K562 (cell line): ENCODE measurements around the gene TRIM34. TPM values are rescaled to one million over a fixed set of nuclear protein-coding genes. Genes with fewer than 3 reads are reported as not detected.

Experiments
- CBX8 ChIP-seq: fragments of 200-600 bp; sonication (generic); IDR thresholded peaks from 2 replicates; pipeline ENCODE4 v1.6.1; 2012; ENCODE audit warnings: borderline replicate concordance, mixed run types, low read depth, mild to moderate bottlenecking, moderate library complexity, mixed read lengths, low read length, control low read depth, inconsistent platforms; ENCODE audit not compliant: poor library complexity, severe bottlenecking; ENCODE audit errors: extremely low read depth
- CC2D1A ChIP-seq: fragments of 450-650 bp; IDR thresholded peaks from 2 replicates; pipeline ENCODE4 v1.6.1; 2017; ENCODE audit warnings: mild to moderate bottlenecking
- EHMT2 ChIP-seq: fragments of 450-650 bp; IDR thresholded peaks from 2 replicates; pipeline ENCODE4 v1.6.1; 2018; ENCODE audit warnings: antibody characterized with exemption
- KDM1A ChIP-seq, 2 experiments: fragments of 450-650 bp; IDR thresholded peaks; 2 replicates each; pipeline ENCODE4 v1.6.1; 2016; ENCODE audit warnings: mild to moderate bottlenecking in 2 of 2
- MTA1 ChIP-seq: fragments of 450-650 bp; IDR thresholded peaks from 2 replicates; pipeline ENCODE4 v1.6.1; 2017; ENCODE audit warnings: borderline replicate concordance
- NR4A1 ChIP-seq, 2 experiments: fragments of 250-450 bp in 1 of 2; fragments of 450-650 bp in 1 of 2; sonication (Bioruptor Pico) in 1 of 2; IDR thresholded peaks; 2 replicates each; pipeline versions ENCODE4 v1.4.0 to v1.6.1; 2016 to 2020; ENCODE audit warnings: mild to moderate bottlenecking in 2 of 2, missing compliant biosample characterization in 1 of 2, missing genetic modification characterization in 1 of 2, moderate library complexity in 1 of 2
- POLR2AphosphoS5 ChIP-seq: IDR thresholded peaks from 2 replicates; pipeline ENCODE4 v1.6.1; 2011; ENCODE audit warnings: mild to moderate bottlenecking, low read depth, low read length, moderate library complexity; ENCODE audit not compliant: control insufficient read depth, insufficient read depth
- SAFB ChIP-seq: fragments of 200-400 bp; formaldehyde crosslinking; IDR thresholded peaks from 2 replicates; pipeline ENCODE4 v1.6.1; 2017; ENCODE audit warnings: low read depth, low read length, borderline replicate concordance
- SNIP1 ChIP-seq: fragments of 450-650 bp; IDR thresholded peaks from 2 replicates; pipeline ENCODE4 v1.7.1; 2017; ENCODE audit warnings: low read depth, mild to moderate bottlenecking
- ZC3H11A ChIP-seq: IDR thresholded peaks from 2 replicates; pipeline ENCODE4 v1.6.1; 2012; ENCODE audit warnings: low read depth, low read length, improper control_type of control experiment
- ZNF311 ChIP-seq: fragments of 250-450 bp; sonication (Bioruptor Pico); IDR thresholded peaks from 2 replicates; pipeline ENCODE4 v1.4.0; 2020; ENCODE audit warnings: mild to moderate bottlenecking, moderate library complexity
- ZNF79 ChIP-seq: fragments of 250-450 bp; sonication (Bioruptor Pico); IDR thresholded peaks from 2 replicates; pipeline ENCODE4 v1.4.0; 2020; ENCODE audit warnings: low read depth, mild to moderate bottlenecking, moderate library complexity
- polyA plus RNA-seq, 8 experiments: library from polyadenylated mRNA; depleted of rRNA in 4 of 8; stranded (reverse) in 5 of 8; unstranded in 3 of 8; fragments of >200 nt; fragmentation: Nextera tagmentation in 2 of 8; fragmentation: Illumina TruSeq in 1 of 8; extraction: Ambion mirVana in 2 of 8; extraction: Trizol in 1 of 8; gene quantifications; 2 replicates each; pipeline versions ENCODE4 v1.2.1 to v1.2.3, GENCODE V29; 2011 to 2014; ENCODE audit warnings: inconsistent platforms in 1 of 8, missing spikeins in 1 of 8
- total RNA-seq, 7 experiments: library from RNA; depleted of rRNA in 6 of 7; stranded (reverse); fragments of >200 nt in 6 of 7; fragmentation: Illumina TruSeq in 2 of 7; extraction: Trizol in 2 of 7; gene quantifications; 2 replicates each; pipeline versions ENCODE4 v1.2.1 to v1.2.3, GENCODE V29; 2011 to 2021; ENCODE audit warnings: low replicate concordance in 1 of 7
- TF ChIP-seq, protein P1 (sequence below), 2 experiments: IDR thresholded peaks; 2 replicates each; pipeline ENCODE4 v1.6.1; 2012; ENCODE audit warnings: improper control_type of control experiment in 2 of 2, low read depth in 2 of 2, low read length in 2 of 2, borderline replicate concordance in 1 of 2
- TF ChIP-seq, protein P2 (sequence below): fragments of 450-650 bp; IDR thresholded peaks from 2 replicates; pipeline ENCODE4 v1.6.1; 2016; ENCODE audit warnings: mild to moderate bottlenecking, moderate library complexity

TRIM34 gene
- total and polyA plus RNA-seq, 9 of the 15 experiments (the other 6 are each of a cell fraction or from before 2014, with no cell fraction given), result 0.31 to 2.9 (median 1.3) TPM

DNA sequence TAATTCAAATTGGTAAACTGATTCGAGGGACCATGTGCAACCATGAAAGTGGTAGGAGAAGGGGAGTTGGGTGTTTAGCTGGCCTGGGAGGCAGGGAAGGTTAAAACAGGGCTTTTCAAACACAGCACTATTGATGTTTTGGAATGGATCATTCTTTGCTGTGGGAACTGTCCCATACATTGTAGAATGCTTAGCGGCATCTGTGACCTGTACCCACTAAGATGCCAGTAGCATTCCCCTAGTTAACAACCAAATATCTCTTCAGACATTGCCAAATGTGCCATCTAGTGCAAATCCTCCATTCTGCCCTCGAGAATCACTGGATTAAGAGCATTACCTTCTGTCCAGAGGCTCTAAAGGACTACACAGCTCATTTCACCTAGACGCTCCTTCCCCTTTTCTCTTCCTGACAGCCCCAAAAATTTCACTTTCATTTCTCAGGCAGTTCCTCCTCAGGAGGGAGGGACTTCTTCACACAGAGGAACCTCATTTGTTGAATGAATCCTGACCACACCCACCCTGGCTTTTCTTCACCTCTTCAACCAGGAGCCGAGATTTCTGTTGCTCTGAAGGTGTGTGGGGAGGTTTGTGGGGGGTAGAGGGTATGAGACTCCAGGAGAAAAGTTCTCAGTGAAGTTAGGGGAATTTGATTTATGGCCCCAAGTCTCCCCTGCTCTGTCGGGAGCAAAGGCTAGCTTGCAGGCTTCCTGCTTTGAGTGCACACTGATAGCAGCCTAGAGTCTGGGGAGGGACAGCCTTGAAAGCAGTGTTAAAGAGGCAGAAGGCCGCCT lies at the start of gene TRIM34 (continued):
- no peak for TF ChIP-seq NR4A1 (CRISPR knock-in tag; IDR thresholded peaks at IDR 0.05)
- no peak for TF ChIP-seq NR4A1 (tag; IDR thresholded peaks at IDR 0.05)
- TF ChIP-seq ZC3H11A, result no peak
- no peak for TF ChIP-seq SNIP1
- no peak for TF ChIP-seq ZNF79 (CRISPR knock-in tag)
- no peak for TF ChIP-seq KDM1A (IDR thresholded peaks at IDR 0.05)
- TF ChIP-seq, protein P1, sequence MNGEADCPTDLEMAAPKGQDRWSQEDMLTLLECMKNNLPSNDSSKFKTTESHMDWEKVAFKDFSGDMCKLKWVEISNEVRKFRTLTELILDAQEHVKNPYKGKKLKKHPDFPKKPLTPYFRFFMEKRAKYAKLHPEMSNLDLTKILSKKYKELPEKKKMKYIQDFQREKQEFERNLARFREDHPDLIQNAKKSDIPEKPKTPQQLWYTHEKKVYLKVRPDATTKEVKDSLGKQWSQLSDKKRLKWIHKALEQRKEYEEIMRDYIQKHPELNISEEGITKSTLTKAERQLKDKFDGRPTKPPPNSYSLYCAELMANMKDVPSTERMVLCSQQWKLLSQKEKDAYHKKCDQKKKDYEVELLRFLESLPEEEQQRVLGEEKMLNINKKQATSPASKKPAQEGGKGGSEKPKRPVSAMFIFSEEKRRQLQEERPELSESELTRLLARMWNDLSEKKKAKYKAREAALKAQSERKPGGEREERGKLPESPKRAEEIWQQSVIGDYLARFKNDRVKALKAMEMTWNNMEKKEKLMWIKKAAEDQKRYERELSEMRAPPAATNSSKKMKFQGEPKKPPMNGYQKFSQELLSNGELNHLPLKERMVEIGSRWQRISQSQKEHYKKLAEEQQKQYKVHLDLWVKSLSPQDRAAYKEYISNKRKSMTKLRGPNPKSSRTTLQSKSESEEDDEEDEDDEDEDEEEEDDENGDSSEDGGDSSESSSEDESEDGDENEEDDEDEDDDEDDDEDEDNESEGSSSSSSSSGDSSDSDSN (IDR thresholded peaks at IDR 0.05; ENCODE audit: borderline replicate concordance in 1 of 2, low read depth in 2 of 2, low read length in 2 of 2), result no peak
- no peak for TF ChIP-seq SAFB
- TF ChIP-seq CC2D1A, result no peak
- no peak for TF ChIP-seq ZNF311 (CRISPR knock-in tag)
- no peak for TF ChIP-seq CBX8
- TF ChIP-seq, protein P2, sequence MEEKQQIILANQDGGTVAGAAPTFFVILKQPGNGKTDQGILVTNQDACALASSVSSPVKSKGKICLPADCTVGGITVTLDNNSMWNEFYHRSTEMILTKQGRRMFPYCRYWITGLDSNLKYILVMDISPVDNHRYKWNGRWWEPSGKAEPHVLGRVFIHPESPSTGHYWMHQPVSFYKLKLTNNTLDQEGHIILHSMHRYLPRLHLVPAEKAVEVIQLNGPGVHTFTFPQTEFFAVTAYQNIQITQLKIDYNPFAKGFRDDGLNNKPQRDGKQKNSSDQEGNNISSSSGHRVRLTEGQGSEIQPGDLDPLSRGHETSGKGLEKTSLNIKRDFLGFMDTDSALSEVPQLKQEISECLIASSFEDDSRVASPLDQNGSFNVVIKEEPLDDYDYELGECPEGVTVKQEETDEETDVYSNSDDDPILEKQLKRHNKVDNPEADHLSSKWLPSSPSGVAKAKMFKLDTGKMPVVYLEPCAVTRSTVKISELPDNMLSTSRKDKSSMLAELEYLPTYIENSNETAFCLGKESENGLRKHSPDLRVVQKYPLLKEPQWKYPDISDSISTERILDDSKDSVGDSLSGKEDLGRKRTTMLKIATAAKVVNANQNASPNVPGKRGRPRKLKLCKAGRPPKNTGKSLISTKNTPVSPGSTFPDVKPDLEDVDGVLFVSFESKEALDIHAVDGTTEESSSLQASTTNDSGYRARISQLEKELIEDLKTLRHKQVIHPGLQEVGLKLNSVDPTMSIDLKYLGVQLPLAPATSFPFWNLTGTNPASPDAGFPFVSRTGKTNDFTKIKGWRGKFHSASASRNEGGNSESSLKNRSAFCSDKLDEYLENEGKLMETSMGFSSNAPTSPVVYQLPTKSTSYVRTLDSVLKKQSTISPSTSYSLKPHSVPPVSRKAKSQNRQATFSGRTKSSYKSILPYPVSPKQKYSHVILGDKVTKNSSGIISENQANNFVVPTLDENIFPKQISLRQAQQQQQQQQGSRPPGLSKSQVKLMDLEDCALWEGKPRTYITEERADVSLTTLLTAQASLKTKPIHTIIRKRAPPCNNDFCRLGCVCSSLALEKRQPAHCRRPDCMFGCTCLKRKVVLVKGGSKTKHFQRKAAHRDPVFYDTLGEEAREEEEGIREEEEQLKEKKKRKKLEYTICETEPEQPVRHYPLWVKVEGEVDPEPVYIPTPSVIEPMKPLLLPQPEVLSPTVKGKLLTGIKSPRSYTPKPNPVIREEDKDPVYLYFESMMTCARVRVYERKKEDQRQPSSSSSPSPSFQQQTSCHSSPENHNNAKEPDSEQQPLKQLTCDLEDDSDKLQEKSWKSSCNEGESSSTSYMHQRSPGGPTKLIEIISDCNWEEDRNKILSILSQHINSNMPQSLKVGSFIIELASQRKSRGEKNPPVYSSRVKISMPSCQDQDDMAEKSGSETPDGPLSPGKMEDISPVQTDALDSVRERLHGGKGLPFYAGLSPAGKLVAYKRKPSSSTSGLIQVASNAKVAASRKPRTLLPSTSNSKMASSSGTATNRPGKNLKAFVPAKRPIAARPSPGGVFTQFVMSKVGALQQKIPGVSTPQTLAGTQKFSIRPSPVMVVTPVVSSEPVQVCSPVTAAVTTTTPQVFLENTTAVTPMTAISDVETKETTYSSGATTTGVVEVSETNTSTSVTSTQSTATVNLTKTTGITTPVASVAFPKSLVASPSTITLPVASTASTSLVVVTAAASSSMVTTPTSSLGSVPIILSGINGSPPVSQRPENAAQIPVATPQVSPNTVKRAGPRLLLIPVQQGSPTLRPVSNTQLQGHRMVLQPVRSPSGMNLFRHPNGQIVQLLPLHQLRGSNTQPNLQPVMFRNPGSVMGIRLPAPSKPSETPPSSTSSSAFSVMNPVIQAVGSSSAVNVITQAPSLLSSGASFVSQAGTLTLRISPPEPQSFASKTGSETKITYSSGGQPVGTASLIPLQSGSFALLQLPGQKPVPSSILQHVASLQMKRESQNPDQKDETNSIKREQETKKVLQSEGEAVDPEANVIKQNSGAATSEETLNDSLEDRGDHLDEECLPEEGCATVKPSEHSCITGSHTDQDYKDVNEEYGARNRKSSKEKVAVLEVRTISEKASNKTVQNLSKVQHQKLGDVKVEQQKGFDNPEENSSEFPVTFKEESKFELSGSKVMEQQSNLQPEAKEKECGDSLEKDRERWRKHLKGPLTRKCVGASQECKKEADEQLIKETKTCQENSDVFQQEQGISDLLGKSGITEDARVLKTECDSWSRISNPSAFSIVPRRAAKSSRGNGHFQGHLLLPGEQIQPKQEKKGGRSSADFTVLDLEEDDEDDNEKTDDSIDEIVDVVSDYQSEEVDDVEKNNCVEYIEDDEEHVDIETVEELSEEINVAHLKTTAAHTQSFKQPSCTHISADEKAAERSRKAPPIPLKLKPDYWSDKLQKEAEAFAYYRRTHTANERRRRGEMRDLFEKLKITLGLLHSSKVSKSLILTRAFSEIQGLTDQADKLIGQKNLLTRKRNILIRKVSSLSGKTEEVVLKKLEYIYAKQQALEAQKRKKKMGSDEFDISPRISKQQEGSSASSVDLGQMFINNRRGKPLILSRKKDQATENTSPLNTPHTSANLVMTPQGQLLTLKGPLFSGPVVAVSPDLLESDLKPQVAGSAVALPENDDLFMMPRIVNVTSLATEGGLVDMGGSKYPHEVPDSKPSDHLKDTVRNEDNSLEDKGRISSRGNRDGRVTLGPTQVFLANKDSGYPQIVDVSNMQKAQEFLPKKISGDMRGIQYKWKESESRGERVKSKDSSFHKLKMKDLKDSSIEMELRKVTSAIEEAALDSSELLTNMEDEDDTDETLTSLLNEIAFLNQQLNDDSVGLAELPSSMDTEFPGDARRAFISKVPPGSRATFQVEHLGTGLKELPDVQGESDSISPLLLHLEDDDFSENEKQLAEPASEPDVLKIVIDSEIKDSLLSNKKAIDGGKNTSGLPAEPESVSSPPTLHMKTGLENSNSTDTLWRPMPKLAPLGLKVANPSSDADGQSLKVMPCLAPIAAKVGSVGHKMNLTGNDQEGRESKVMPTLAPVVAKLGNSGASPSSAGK, result no peak
- TF ChIP-seq POLR2AphosphoS5, result no peak
- TF ChIP-seq MTA1, result no peak
- TF ChIP-seq EHMT2, result no peak
